Left ventricle myocardium inferior (tissue), 1 donor: Measurements from ENCODE around the gene KLF7. TPM values are rescaled to one million over a fixed set of nuclear protein-coding genes. Genes with fewer than 3 reads are reported as not detected.
A peak's percentile ranks its signal among the peaks of the same experiment; 100 is the strongest.

Experiments
- DNase-seq: peaks from one replicate; pipeline ENCODE4 v3.0.0-alpha.2; 2020
- H3K27ac ChIP-seq: fragments of 200-600 bp; replicated peaks from 2 replicates; pipeline ENCODE4 v1.8.0; 2021
- H3K27me3 ChIP-seq: fragments of 200-600 bp; 2 replicates; pipeline ENCODE4 v1.8.0; 2021; ENCODE audit warnings: low read depth
- H3K36me3 ChIP-seq: fragments of 200-600 bp; 2 replicates; pipeline ENCODE4 v1.8.0; 2021
- H3K4me1 ChIP-seq: fragments of 200-600 bp; 2 replicates; pipeline ENCODE4 v1.8.0; 2021
- H3K4me3 ChIP-seq: fragments of 200-600 bp; 2 replicates; pipeline ENCODE4 v1.8.0; 2021; ENCODE audit warnings: mild to moderate bottlenecking, moderate library complexity
- H3K9me3 ChIP-seq: fragments of 200-600 bp; replicated peaks from 2 replicates; pipeline ENCODE4 v1.8.0; 2021
- intact Hi-C: fragments of 100-400 bp; cut with micrococcal nuclease; formaldehyde crosslinking; loops from one replicate; pipeline ENCODE4 v1.11.0; 2022
- total RNA-seq: library from RNA; stranded (reverse); fragmentation: NEBNext Ultra II Directional; extraction: Animal tissue kit (Norgen Biotek cat#: 25700); gene quantifications from one replicate; pipeline ENCODE4 v1.2.1, GENCODE V29; 2021
- TF ChIP-seq, protein P1 (sequence below): fragments of 200-600 bp; IDR thresholded peaks from 2 replicates; pipeline ENCODE4 v1.8.0; 2021; ENCODE audit warnings: antibody characterized with exemption, mild to moderate bottlenecking, borderline replicate concordance
- donor health status: DM: no; HTN: yes; CAD: no; lungs with severe emphysema.

The KLF7 gene
- total RNA-seq, 1 donor from 2014 or later: 24.2 TPM

DNA sequence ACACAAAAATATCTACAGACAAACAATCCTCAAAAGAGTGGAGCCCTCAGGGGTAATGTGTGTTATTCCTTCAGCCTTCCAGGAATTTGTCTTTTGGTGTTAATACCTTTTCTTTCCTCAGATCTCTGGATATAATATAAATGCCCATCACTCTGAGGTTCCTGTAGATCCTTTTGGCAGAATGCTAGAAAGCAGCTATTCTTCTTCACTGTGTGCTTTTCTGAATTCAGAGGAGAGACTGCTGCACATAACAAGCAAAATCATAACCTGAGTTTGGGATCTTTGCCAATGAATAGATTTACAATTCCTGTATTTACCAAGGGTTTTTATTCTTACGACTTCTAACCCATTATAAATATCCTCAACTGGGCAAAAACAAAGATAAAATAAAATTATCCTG lies 57.3 kb downstream of the KLF7 start:
- no peaks in the 10 kb centered on the region for H3K27me3 ChIP-seq
- intact Hi-C loops: no loop called here
- TF ChIP-seq, protein P1, sequence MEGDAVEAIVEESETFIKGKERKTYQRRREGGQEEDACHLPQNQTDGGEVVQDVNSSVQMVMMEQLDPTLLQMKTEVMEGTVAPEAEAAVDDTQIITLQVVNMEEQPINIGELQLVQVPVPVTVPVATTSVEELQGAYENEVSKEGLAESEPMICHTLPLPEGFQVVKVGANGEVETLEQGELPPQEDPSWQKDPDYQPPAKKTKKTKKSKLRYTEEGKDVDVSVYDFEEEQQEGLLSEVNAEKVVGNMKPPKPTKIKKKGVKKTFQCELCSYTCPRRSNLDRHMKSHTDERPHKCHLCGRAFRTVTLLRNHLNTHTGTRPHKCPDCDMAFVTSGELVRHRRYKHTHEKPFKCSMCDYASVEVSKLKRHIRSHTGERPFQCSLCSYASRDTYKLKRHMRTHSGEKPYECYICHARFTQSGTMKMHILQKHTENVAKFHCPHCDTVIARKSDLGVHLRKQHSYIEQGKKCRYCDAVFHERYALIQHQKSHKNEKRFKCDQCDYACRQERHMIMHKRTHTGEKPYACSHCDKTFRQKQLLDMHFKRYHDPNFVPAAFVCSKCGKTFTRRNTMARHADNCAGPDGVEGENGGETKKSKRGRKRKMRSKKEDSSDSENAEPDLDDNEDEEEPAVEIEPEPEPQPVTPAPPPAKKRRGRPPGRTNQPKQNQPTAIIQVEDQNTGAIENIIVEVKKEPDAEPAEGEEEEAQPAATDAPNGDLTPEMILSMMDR: no peak
- no peak overlapping the region for H3K4me3 ChIP-seq
- no peak overlapping the region for H3K27ac ChIP-seq
- H3K9me3 ChIP-seq: no peaks in the 10 kb centered on the region
- no peak for DNase-seq
- H3K36me3 ChIP-seq: peaks cover 55% of the 10 kb centered on the region
- H3K4me1 ChIP-seq: peaks cover 59% of the 10 kb centered on the region

DNA sequence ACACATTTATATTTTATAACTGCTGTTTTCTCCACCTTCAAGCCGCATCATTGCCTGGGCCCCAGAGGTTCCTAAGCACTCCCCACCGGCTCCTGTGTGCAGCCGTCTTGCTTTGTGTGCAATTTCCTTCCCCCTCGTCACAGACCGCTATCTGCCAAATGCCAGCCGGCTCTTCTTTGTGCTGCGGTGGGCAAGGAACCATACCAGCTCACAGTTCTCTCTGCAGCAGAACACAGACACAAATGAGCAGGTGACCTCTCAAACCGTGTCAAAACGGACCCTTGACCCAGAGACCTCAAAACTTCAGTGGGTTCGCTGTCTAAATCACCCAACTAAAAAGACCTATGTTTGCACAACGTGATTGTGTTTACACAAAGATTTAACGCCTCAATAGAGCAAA lies 58.2 kb downstream of the KLF7 start:
- peaks cover 58% of the 10 kb centered on the region for H3K4me1 ChIP-seq
- H3K4me3 ChIP-seq: no peak overlapping the region
- H3K36me3 ChIP-seq: peaks cover 57% of the 10 kb centered on the region
- intact Hi-C loops: no loop called here
- no peaks in the 10 kb centered on the region for H3K9me3 ChIP-seq
- DNase-seq: no peak
- H3K27ac ChIP-seq: peak overlapping the region; percentile 14
- H3K27me3 ChIP-seq: no peaks in the 10 kb centered on the region
- TF ChIP-seq, protein P1: no peak

DNA sequence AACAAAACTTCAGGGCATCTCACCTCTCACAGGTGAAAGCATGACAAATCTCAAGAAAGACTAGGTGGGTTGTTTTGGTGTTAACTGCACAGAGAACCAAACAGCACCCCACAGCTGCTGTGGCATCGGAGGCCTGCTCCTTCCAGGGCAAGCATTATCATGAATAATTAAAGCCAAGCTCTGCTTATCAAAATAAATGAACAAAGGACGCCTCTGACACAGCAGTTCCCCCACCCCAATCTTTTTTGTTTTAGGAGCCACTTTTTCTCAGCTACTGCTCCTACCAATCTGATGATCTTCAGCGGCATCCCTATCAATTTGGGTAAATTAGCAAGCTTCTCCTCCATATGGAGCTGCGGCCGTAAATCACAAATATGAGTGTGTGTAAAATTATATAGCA lies 58.6 kb downstream of the KLF7 start:
- H3K36me3 ChIP-seq: peaks cover 52% of the 10 kb centered on the region
- H3K4me1 ChIP-seq: peaks cover 58% of the 10 kb centered on the region
- intact Hi-C loops: no loop called here

DNA sequence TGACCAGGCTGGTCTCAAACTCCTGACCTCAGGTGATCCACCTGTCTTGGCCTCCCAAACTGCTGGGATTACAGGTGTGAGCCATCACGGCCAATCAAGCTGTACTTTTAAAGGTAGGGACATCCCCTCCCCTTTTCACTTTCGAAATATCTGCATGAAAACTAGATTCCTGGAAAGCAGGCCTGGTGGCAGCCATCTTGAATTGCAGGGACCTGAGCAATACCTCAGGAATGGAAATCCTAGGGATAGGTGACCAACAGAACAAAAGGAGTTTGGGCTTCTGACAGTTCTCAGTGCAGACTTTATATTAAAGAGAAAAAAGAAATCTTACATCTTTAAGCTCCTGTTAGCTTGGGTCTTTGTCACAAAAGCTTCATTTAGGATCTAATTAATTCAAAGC lies 62.6 kb downstream of the KLF7 start:
- Histone ChIP-seq H3K4me1 (peaks cover 45% of the 10 kb centered on the region), H3K36me3 (peaks cover 40% of the 10 kb centered on the region), H3K27ac (no peak overlapping the region), H3K9me3 (no peaks in the 10 kb centered on the region), H3K4me3 (no peak overlapping the region), H3K27me3 (no peaks in the 10 kb centered on the region)
- TF ChIP-seq, protein P1: no peak
- DNase-seq: no peak
- intact Hi-C loops: no loop called here

More for the DNA sequence above, 58.6 kb downstream of the KLF7 start:
- Histone ChIP-seq H3K27ac (peak overlapping the region; percentile 14), H3K9me3 (no peaks in the 10 kb centered on the region), H3K4me3 (no peak overlapping the region), H3K27me3 (no peaks in the 10 kb centered on the region)
- TF ChIP-seq, protein P1: no peak
- DNase-seq: no peak

DNA sequence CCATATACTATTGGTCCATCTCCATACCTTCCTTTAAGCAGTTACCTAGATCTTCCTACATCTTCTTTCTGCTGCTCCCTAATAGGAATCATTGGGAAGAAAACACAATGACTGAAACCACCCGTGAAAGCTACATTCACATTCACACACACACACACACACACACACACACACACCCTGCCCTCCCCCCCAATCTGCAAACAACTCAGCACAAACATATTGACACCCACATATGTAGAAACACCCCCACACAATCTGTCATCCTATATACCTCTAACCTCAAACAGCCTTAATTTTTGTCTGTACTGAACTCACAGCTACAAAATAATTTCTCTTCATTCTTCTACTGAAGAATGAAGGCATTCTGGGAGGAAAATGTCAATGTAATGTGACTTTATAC lies 63.8 kb downstream of the KLF7 start:
- Histone ChIP-seq H3K36me3 (peaks cover 28% of the 10 kb centered on the region), H3K4me1 (peaks cover 51% of the 10 kb centered on the region), H3K27me3 (no peaks in the 10 kb centered on the region), H3K27ac (no peak overlapping the region), H3K4me3 (no peak overlapping the region), H3K9me3 (no peaks in the 10 kb centered on the region)
- DNase-seq: no peak
- intact Hi-C loops: no loop called here
- TF ChIP-seq, protein P1: no peak

DNA sequence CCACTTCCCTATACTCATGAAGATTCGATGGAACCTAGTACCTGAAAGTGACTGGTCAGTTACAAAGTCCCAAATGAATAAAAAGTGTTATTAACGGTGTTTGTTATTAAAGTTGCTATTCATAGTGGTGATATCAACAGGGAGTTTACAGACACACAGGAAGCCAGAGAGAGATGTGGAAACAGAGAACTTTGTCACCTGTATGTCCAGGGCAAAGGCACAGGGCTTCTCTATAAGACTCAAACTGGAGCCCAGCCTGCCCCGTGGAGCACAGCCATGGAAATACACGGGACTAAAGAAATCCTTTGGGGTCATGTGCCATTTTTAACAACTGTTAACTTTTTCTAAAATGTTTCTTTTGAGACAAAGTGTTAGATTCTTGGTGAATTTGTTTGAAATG lies 68.5 kb downstream of the KLF7 start:
- TF ChIP-seq, protein P1: no peak
- H3K4me3 ChIP-seq: no peak overlapping the region
- peak overlapping the region; percentile 78 for H3K27ac ChIP-seq
- no peaks in the 10 kb centered on the region for H3K27me3 ChIP-seq
- no peak for DNase-seq
- H3K4me1 ChIP-seq: peaks cover 79% of the 10 kb centered on the region
- intact Hi-C loops: no loop called here
- no peaks in the 10 kb centered on the region for H3K36me3 ChIP-seq
- H3K9me3 ChIP-seq: no peaks in the 10 kb centered on the region
